ENCODE measurements around the gene MMS19.
A peak's percentile ranks its signal among the peaks of the same experiment; 100 is the strongest.

Gene MMS19

GRCh38 chr10:97500297-97500575 is 2.0 kb upstream of the MMS19 start:
- H3K9me3 ChIP-seq: no peaks in the 10 kb centered on the region
- DNase-seq (ENCODE audit: low spot score in 2 of 2): no peak
- peak overlapping the region; percentile 83 for H3K4me3 ChIP-seq
- H3K4me1 ChIP-seq: peaks cover 13% of the 10 kb centered on the region
- H3K36me3 ChIP-seq (replicated peaks): peaks cover 6% of the 10 kb centered on the region; the same call in 1 of the 2 replicates
- no peaks in the 10 kb centered on the region for H3K27me3 ChIP-seq (ENCODE audit: low read depth)
- in situ Hi-C loops (cut with MboI; ENCODE audit: low sequenced_read_pairs): no loop called here

GRCh38 chr10:97499561-97500296 is 1.5 kb upstream of the MMS19 start:
- H3K9me3 ChIP-seq: no peaks in the 10 kb centered on the region
- peaks cover 6% of the 10 kb centered on the region; the same call in 1 of the 2 replicates for H3K36me3 ChIP-seq (replicated peaks)
- peak; percentile 34 to 37 for DNase-seq (ENCODE audit: low spot score in 2 of 2)
- peaks cover 13% of the 10 kb centered on the region for H3K4me1 ChIP-seq
- no peaks in the 10 kb centered on the region for H3K27me3 ChIP-seq (ENCODE audit: low read depth)
- peak overlapping the region; percentile 83 for H3K4me3 ChIP-seq
- in situ Hi-C loops (cut with MboI; ENCODE audit: low sequenced_read_pairs): no loop called here

DNA sequence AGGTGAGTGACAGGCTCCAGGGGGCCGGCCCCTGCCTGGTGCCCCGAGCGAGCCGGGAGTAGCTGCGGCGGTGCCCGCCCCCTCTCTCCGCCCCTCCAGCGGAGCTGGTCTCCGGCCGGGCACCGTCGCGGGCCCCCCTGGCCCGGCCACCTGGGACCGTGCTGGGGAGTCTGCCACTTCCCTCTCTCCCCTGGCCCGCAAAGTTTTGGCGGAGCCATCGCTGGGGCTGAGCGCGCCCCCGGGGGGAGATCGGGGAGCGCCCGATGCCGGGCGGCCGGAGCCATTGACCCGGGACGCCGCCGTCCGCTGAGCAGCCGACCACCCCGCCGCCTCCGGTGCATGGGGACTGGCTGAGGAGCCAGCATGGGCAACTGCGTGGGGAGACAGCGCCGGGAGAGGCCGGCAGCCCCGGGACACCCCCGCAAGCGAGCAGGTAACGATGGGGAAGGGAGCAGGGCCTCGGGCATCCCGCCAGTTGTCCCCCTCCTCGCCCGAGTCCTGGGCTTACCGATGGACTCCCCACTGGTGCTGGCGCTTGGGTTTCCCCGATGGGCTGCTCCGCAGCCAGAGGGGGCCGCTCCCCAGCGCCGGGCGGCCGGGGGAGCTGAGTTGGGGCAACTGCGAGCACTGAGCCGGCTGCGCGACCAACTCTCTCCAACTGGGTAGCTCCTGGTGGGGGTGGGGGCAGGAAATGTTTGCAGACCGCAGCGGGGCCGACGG is 779 bp upstream of the MMS19 start, which contains the start of gene UBTD1:
Gene UBTD1 (plus strand): TSS at position 84 of the 720 bp plus-strand sequence. CDS start 280 bp downstream, at position 364.
- H3K4me3 ChIP-seq: peak within 1 kb of the TSS; percentile 83
- H3K36me3 ChIP-seq (replicated peaks): peaks cover 8% of the 10 kb centered on the region
- peaks cover 13% of the 10 kb centered on the region for H3K4me1 ChIP-seq
- in situ Hi-C loops (cut with MboI; ENCODE audit: low sequenced_read_pairs): no loop called here
- no peaks in the 10 kb centered on the region for H3K27me3 ChIP-seq (ENCODE audit: low read depth)
- DNase-seq (ENCODE audit: low spot score in 2 of 2): peak in 1 of 2 experiments; percentile 62
- no peaks in the 10 kb centered on the region for H3K9me3 ChIP-seq

DNA sequence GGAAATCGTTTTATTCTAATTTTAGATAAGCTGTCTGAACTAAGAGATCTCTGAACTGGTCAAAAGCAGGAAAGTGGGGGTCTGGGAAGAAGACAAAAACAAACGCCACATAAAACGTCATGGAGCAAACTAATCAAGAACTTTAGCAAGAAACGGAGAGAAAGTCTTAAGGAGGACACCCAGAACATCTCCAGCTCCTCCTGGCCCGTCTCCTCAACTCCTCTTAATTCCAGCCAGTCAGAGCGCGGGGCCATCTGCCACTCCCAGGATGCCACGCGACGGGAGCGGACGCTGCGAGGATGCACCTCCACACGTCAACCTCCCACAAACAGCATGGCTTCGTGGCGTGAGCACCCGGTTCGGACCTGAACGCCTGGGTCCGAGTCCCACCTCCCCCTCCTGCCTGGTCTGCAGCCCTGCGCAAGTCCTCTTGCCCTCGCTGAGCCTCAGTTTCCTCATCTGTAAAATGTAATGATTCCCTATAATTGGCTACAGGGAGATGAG is 598 bp downstream of the MMS19 start:
- Histone ChIP-seq H3K4me1 (peaks cover 13% of the 10 kb centered on the region), H3K4me3 (peak overlapping the region; percentile 83), H3K27me3 (ENCODE audit: low read depth) (no peaks in the 10 kb centered on the region), H3K36me3 (replicated peaks) (peaks cover 17% of the 10 kb centered on the region), H3K9me3 (no peaks in the 10 kb centered on the region)
- in situ Hi-C loops (cut with MboI; ENCODE audit: low sequenced_read_pairs): no loop called here
- DNase-seq (ENCODE audit: low spot score in 2 of 2): peak; percentile 87 to 92

DNA sequence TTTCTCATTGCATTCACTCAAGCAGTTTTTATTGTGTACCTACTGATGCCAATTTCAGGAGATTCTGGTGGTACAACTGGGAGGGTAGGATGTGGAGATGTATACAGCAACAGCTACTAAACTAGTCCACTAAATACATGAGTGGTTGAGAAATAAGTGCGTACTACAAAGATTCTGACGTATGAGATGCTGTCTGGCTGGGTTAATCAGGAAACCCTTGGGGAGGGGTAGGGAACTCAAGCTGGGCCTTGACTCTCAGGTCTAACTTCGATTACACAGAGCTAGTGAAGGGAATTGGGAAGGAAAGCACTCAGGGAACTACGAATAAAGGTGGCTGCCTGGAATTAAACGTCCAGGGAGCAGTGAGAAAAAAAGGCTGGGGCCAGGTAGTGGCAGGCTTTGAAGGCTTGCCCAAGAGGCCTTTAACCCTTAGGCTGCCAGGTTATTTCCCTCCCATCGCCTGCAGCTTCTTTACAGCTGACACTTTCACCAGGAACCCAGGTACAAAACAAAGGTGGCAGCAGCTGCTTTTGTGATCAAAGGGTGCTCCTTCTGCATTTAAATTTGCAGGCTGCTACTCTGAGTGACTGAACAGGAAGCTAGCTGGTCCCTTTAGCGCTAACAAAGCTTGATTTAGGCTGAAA is 3.2 kb downstream of the MMS19 start:
- H3K4me1 ChIP-seq: peaks cover 13% of the 10 kb centered on the region
- H3K9me3 ChIP-seq: no peaks in the 10 kb centered on the region
- H3K27me3 ChIP-seq (ENCODE audit: low read depth): no peaks in the 10 kb centered on the region
- no peak overlapping the region for H3K4me3 ChIP-seq
- H3K36me3 ChIP-seq (replicated peaks): peaks cover 17% of the 10 kb centered on the region
- in situ Hi-C loops (cut with MboI; ENCODE audit: low sequenced_read_pairs): no loop called here
- DNase-seq (ENCODE audit: low spot score in 2 of 2): no peak

DNA sequence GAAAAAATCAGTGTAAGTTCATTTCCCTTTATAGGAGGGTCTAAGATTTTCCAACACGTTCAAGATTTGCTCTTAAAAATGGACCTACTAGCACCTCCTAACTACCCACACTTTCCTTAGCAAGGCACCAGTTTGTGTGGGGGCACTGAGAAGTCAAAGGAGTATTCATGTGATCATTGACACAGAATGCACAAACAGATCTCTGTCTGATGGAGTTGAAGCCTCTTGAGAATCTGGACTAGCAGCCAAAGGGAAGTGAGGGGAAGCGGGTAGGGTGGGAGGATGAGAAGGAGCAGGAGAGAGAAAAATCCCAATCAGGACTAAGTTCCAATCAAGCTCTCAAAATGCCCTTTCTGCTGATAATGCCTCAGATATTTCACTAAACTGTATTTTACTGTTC is 4.1 kb downstream of the MMS19 start:
- in situ Hi-C loops (cut with MboI; ENCODE audit: low sequenced_read_pairs): no loop called here
- peaks cover 17% of the 10 kb centered on the region for H3K4me1 ChIP-seq

GRCh38 chr10:97490592-97490991 is 7.6 kb downstream of the MMS19 start:
- no peak for DNase-seq (ENCODE audit: low spot score in 2 of 2)
- in situ Hi-C loops (cut with MboI; ENCODE audit: low sequenced_read_pairs): no loop called here
- H3K4me3 ChIP-seq: no peak overlapping the region
- H3K9me3 ChIP-seq: no peaks in the 10 kb centered on the region
- peaks cover 23% of the 10 kb centered on the region for H3K36me3 ChIP-seq (replicated peaks)
- peaks cover 6% of the 10 kb centered on the region for H3K4me1 ChIP-seq
- H3K27me3 ChIP-seq (ENCODE audit: low read depth): no peaks in the 10 kb centered on the region

More for the DNA sequence above, 4.1 kb downstream of the MMS19 start:
- no peak for DNase-seq (ENCODE audit: low spot score in 2 of 2)
- peaks cover 20% of the 10 kb centered on the region for H3K36me3 ChIP-seq (replicated peaks)
- H3K4me3 ChIP-seq: no peak overlapping the region
- no peaks in the 10 kb centered on the region for H3K27me3 ChIP-seq (ENCODE audit: low read depth)
- H3K9me3 ChIP-seq: no peaks in the 10 kb centered on the region

- in situ Hi-C loops (cut with MboI; ENCODE audit: low sequenced_read_pairs): no loop called here
- DNase-seq (ENCODE audit: low spot score in 2 of 2): no peak
- no peaks in the 10 kb centered on the region for H3K27me3 ChIP-seq (ENCODE audit: low read depth)
- peaks cover 4% of the 10 kb centered on the region for H3K4me1 ChIP-seq
- no peak overlapping the region for H3K4me3 ChIP-seq
- peaks cover 23% of the 10 kb centered on the region for H3K36me3 ChIP-seq (replicated peaks)
- H3K9me3 ChIP-seq: no peaks in the 10 kb centered on the region
Measured at GRCh38 chr10:97485647-97486281, 12.5 kb downstream of the MMS19 start.

GRCh38 chr10:97483921-97484320 is 14.3 kb downstream of the MMS19 start:
- Histone ChIP-seq H3K9me3 (no peaks in the 10 kb centered on the region), H3K4me1 (peaks cover 11% of the 10 kb centered on the region), H3K4me3 (no peak overlapping the region), H3K36me3 (replicated peaks) (peaks cover 30% of the 10 kb centered on the region), H3K27me3 (ENCODE audit: low read depth) (no peaks in the 10 kb centered on the region)
- in situ Hi-C loops (cut with MboI; ENCODE audit: low sequenced_read_pairs): no loop called here
- no peak for DNase-seq (ENCODE audit: low spot score in 2 of 2)

- DNase-seq (ENCODE audit: low spot score in 2 of 2): no peak
- Histone ChIP-seq H3K4me1 (peaks cover 11% of the 10 kb centered on the region), H3K36me3 (replicated peaks) (peaks cover 34% of the 10 kb centered on the region), H3K4me3 (no peak overlapping the region), H3K27me3 (ENCODE audit: low read depth) (no peaks in the 10 kb centered on the region), H3K9me3 (no peaks in the 10 kb centered on the region)
- in situ Hi-C loops (cut with MboI; ENCODE audit: low sequenced_read_pairs): no loop called here
Measured at GRCh38 chr10:97483506-97483905, 14.7 kb downstream of the MMS19 start.

DNA sequence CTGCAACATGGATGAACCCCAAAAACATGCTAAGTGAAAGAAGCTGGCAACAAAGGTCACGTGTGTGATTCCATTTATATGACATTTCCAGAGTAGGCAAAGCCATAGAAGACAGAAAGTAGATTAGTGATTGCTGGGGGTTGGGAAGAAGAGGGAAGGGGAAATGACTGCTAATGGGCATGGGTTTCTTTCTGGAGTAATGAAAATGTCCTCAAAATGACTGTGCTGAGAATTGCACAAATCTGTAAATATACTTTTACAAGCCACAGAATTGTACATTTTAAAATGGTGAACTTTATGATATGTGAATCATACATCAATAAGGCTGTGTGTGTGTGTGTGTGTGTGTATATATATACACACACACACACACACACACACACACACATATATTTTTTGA is 15.8 kb downstream of the MMS19 start:
- Histone ChIP-seq H3K36me3 (replicated peaks) (peaks cover 40% of the 10 kb centered on the region), H3K9me3 (no peaks in the 10 kb centered on the region)
- DNase-seq (ENCODE audit: low spot score in 2 of 2): no peak

DNA sequence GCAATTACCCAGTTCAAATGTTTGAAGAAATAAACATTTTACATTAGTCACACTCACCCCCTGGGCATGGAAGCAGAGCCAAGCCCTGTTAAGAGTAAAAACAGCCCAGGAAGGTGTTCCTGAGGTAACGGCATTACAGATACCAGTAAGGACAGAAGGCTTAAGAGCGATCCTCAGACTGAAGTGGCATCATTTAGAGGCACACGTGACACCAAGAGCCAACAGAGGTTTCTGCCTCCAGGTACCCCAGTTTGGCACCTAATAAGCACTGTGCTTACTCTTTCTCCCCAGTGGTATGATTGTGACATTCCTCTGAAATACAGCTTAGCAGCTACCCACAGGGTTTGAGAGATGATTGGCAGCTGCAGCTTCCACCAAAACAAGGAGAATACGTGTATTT is 17.2 kb downstream of the MMS19 start:
- no peak overlapping the region for H3K4me3 ChIP-seq
- in situ Hi-C loops (cut with MboI; ENCODE audit: low sequenced_read_pairs): no loop called here
- H3K4me1 ChIP-seq: peaks cover 19% of the 10 kb centered on the region
- H3K27me3 ChIP-seq (ENCODE audit: low read depth): no peaks in the 10 kb centered on the region
- peaks cover 50% of the 10 kb centered on the region for H3K36me3 ChIP-seq (replicated peaks)
- no peak for DNase-seq (ENCODE audit: low spot score in 2 of 2)
- no peaks in the 10 kb centered on the region for H3K9me3 ChIP-seq

More for the DNA sequence above, 15.8 kb downstream of the MMS19 start:
- in situ Hi-C loops (cut with MboI; ENCODE audit: low sequenced_read_pairs): no loop called here
- Histone ChIP-seq H3K4me1 (peaks cover 11% of the 10 kb centered on the region), H3K4me3 (no peak overlapping the region), H3K27me3 (ENCODE audit: low read depth) (no peaks in the 10 kb centered on the region)

- in situ Hi-C loops (cut with MboI; ENCODE audit: low sequenced_read_pairs): no loop called here
- H3K36me3 ChIP-seq (replicated peaks): peaks cover 49% of the 10 kb centered on the region
- no peaks in the 10 kb centered on the region for H3K9me3 ChIP-seq
- no peak overlapping the region for H3K4me3 ChIP-seq
- H3K27me3 ChIP-seq (ENCODE audit: low read depth): no peaks in the 10 kb centered on the region
- H3K4me1 ChIP-seq: peaks cover 27% of the 10 kb centered on the region
- DNase-seq (ENCODE audit: low spot score in 2 of 2): peak; percentile 96
Measured at GRCh38 chr10:97479939-97480338, 18.3 kb downstream of the MMS19 start.

Measured in HAP-1 (cell line).